GM19468 (cell line): ENCODE results near the gene POLE.

Experiments
- ATAC-seq: cut with Tn5 transposase; IDR thresholded peaks from one replicate; pipeline ENCODE4 v1.9.1; 2021; ENCODE audit warnings: mild to moderate bottlenecking, moderate library complexity, moderate number of reproducible peaks; ENCODE audit not compliant: unreplicated experiment; ENCODE audit errors: extremely low read depth

POLE gene

DNA sequence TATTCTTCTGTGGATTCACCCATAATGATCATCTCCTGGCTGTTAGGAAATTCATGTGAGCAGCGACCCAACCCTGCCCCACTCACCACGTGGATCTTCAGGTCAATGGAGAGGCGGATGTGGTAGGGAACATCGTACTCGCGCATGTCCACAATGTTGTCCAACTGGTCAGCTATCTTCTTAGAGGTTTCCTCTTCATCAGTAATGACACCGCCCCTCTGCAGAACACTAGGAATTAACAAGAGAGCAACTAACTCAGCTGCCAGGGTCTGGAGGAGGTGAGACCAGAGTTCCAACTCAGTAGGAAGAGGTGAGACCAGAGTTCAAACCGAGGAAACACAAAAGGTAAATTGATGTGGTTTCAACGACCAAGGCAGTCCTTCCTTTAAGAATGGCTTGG, 9.7 kb downstream of the POLE start:
- ATAC-seq: no peak

DNA sequence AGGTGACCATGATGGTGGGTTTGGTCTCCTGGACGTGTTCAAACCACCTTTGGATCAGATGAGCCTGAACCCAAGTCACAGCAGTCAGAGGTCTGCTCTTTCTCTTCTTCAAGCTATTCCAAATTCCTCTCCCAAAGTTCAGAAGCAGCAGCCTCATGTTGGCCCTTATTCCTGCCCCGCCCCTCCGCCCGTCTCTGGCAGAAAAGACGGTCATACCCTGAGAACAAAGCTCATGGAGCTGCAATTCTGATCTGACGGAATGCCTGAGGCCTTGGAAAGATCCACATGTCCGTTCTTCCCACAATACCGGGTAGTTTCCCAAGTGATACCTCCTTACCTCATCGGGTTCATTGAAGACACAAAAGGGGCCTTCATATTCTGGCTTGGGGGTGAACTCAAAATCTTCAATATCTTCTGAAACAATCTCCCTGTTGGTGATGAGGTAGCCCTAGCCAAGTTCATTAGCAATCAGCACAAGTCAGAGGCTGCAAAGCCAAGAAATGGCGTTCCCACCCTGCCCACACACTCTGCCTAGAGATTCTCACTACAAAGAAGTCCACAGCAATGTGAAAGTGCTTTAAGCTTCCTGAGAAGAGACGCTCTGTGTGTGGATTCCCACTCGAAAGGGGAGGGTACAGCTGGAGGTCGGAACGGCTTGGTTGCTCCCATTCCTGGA, 11.2 kb downstream of the POLE start:
- ATAC-seq: no peak

DNA sequence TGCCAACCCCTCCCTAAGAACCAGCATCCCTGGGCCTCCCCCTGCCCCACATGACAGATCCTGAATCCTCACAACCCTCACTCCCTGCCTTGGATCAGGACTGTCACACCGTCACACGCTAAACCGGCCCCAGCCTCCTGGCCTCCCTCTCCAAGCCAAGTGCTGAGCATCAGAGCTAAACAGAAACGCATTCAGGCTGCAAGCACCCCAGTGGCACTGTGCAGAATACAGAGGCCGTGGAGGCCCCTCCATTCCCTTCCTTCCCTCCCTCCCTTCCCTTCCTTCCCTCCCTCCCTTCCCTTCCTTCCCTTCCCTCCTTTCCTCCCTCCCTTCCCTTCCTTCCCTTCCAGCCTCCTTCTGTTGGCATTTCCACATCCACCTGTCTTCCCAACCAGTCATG, 12.6 kb downstream of the POLE start:
- no peak for ATAC-seq

DNA sequence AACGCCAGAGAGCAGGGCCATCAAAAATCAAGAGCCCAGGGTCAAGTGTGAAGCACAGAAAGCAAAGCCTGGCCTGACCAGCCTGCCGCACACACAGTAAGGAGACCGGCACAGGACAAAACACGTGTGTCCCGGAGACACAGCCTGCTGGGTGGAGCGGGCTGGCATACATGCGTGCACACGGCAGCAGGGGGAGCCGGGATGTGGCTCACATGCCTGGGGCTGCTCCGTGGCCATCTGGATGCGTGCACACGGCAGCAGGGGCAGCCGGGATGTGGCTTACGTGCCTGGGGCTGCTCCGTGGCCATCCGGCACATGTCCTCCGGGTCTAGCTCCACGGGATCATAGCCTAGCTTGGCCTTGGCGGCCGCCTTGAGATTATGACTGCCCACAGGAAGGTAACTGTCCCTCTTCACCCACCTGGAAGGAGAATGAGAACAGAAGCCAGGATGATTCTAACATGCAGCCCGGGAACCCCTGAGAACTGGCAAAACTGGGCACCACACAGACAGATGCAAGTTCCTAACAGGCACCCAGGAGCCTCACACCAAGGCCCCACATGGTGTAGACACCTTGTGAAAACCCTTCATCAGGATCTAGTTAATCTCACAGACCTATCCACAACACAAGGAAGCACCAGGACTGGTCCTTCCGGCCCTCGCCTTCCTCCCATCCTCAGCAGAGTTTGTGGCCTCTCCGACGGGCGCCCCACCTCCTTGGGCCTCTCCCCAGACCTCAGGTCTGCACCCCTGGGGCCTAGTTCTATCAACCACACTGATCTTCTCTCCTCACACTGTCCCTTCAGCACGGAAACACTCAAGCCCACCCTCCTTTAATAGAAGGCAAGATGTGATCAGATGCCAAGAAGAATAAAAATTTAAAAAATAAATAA, 13.6 kb downstream of the POLE start:
- no peak for ATAC-seq

DNA sequence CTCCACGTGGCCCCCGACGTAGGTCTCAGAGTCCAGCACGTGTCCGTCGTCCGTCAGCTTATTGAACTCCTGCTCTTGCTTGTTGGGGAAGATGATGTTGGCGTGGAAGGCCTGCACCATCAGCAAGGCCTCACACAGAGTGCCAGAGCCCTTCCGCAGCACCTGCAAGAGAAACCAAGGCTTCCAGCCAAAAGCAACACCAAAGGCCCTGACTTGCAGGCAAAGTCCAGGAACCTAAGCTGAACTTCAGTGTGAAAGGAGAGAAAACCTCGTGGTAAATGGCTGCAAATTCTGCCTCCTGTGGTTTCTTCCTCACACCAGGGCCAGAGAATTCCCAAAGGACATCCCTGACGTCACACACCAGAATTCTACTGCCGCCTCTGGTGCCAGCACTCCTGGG, 14.5 kb downstream of the POLE start:
- ATAC-seq: no peak

DNA sequence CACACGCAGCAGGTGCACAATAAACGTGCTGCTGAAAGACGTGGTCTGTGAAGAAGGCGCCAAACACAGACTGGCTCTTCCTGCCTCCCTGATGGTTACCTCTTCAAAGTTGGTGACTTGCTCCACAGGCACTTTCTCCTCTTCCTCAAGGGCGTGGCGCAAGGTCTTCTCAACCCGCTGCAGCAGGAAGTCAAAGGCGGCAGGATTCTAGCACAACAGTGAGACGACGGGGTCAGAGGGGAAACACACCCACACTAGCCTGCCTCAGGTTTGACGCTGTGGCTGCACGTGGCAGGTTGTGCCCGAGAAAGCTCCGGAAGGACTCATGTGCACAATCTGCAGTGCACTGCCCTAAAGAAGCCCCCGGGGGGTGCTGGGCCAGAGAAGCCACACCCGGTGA, 15.0 kb downstream of the POLE start:
- no peak for ATAC-seq

DNA sequence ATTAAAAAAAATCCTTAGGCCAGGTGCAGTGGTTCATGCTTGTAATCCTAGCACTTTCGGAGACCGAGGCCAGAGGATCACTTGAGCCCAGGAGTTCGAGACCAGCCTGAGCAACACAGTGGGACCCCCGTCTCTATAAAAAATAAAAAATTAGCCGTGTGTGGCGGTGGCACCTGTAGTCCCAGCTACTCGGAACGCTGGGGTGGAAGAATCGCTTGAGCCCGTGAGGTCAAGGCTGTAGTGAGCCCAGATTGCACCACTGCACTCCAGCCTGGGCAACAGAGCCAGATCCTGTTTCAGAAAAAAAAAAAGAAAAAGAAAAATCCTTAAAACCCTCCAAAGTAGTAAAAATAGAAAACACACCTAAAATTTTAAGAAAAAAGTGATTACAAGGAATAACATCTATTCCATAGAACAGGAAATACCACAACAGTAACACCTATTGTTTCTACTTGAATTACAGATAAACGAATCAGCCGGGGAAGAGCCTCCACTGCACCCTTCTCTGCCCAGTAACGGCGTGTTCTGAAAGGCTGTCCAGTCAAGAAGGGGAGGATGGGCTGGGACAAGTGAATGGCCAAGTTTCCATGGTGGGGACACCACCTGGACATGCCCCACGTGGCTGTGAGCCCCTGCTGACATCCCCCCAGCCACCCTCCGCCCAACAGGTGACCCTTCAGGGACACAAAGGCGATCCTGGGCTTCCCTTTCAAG, 17.8 kb downstream of the POLE start:
- no peak for ATAC-seq

DNA sequence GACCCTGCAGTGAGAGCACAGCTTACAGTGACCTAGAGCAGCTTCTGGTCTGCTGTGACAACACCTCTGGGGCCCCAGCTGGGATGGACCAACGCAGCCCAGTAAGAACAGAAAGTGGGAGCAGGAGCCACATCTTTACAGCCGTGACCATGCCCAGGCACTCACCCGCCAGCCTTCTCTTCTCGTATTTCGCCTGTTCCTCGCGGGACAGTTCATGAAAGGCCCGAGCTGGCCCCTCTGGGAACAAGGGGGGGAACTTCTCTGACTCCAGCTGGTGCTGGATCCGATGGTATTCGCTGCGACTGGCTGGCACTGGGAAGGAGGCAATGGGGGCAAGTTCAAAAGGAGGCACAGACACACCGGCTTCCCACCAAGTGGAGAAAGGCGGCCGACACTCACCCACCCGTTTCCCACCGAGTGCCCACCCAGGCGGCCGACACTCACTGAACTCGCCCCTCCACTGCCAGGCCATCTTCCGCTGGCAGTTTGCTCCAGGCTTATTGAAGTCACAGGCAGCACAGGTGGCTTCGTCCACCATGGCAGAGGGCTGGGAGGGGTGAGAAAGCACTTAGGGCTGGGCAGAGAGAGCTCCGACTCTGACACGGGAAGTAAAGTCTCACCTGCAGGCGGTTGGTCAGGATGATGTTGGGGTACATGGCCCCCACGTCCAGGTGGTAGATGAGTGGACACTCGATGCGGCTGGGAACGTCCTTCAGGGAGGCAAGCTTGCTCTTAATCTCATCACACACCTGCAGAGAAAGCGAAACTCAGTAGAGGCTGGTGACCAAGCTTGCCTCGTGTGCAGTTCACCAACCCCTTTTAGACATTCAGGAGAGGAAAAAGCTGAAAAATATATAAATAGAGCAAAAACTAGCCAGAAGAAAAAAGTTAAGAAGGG, 18.7 kb downstream of the POLE start:
- ATAC-seq: no peak

DNA sequence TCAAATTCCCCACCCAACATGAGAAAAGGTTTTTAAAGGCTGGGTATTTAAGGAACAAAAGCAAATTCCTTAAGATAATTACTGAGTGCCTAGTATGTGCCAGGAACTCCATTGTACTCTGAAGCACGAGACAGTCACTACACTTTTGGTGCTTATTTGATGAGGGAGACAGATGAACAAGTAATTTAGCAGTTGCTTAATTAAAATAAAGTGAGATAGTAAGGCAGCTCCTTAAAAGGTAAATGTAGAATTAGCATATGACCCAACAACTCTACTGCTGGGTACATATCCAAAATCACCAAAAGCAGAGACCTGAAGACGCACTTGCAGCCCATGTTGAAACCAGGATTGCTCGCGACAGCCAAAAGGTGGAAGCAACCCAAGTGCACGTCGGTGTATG, 21.3 kb downstream of the POLE start:
- ATAC-seq: no peak

DNA sequence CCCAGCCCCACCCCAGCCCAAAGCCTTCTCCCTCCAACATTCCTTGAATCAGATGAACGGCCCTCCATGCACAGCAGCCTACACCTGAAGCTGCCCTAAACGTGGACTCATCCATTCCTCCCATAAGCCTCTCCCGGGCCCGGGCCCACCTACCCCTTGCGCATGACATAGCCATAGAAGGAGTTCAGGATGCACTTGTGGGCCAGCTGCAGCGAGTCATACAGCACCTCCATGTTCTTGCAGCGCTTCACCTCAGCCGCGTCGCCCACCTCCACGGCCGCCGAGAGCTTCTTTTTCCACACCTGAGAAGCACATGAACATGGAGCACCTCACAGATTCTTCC, 22.0 kb downstream of the POLE start:
- no peak for ATAC-seq

DNA sequence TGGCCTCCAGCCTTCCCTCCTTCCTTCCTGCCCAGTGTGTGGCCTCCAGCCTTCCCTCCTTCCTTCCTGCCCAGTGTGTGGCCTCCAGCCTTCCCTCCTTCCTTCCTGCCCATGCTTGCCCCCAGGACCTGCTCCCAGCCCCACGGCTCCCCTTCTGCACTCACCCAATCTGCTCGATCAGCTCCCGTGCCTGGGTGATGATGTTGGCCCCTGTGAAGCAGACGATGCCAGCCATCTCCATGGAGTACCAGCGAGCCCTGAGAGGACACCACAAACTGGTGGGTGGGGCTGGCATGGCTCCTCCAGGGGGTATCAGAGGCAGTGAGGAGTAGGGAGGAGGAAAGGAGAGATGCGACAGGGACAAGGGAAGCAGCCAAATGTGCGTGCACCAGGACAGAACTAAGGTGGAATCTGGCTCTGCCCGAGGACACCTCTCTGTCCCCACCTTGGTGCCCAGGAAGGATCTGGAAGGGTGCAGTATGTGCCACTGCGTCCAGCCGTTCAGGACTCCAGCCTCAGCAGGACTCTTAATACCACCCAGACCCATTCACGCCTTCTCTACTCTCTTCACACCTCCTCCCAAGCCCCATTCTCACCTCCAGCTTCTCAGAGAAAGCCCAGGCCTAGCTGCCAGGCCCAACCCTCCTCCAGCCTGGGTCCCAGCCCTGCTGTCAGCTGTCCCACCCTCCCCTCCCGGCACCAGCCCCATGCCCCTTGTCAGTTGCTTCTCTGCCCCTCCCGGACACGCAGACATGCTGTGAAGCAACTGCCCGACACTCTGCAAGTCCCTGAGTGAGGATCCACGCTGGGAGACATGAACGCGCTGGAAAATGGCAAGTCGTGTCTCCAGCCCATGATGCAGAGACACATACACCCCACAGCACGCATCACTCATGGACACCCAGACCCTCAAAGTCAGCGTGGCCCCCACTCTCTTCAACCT, 22.7 kb downstream of the POLE start:
- ATAC-seq: no peak

DNA sequence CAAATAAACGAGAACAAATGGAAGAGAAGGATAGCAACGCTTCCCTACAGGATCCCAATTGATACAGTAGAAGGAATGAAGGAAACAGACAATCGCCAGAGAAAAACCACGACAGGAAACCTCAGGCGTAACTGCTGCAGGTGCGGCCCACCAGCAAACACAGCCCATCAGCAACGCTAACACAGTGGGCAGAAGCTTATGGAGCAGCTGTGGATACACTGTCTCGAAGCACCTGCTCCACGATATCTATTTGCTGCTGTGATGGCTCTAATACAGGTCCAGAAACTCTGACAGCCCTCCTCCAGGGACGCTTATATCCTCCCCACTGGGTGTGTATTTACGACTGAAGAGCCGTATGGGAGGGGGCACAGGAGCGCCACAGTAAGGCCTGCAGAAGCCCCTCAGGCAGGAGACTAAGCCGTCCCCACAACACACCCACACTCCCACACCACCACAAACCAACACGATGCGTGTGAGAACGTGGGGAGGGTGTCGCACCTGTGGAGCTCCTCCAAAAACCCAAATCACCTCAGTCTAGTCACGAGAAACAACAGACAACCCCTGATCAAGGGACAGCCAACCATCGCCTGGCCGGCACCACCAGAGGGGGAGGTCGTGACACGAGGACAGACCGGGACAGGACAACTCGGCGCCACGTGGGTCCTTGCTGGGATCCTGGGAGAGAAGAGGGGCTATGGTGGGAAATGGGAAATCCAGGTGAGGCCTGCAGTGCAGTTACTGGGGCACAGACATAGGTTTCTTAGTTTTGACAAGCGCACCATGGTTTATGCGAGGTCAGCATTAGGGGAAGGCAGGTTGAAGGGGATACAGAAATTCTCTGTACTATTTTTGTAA, 24.0 kb downstream of the POLE start:
- ATAC-seq: no peak

DNA sequence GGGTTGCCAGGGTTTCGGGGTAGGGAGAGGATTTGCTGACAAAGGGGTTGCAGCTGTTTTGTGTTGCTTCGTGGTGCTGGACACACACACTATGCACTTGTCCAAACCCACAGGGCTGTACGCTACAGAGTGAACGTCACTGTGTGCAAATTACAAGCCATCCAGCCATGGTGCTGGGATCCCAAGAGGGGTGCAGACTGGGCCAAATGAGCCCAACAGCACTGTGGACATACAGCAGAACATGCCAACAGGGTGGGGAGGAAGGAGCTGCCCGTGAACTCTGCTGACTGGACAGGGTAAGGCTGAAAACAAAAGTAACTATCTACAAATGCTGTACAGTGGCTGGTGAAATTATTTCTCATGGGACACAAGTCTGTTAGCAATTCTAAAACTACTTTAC, 25.2 kb downstream of the POLE start:
- no peak for ATAC-seq

DNA sequence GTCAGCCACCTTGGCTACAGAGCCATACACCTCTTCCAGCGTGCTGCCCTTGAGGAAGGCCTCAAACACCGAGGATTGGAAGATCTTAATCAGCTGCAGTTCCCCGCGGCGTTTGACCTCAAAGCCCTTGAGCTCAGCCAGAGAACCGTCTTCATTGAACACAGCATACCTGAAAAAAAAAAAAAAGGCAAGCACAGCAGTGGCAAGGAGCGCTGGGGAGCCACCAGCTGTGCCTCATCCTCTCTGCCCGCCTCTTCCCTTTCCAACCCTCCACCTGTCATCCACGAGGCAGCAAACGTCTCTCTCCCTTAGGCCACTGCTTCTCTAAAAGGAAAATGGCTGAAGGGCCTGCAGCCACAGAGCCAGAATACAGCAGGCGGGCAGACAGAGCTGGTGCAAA, 26.1 kb downstream of the POLE start:
- no peak for ATAC-seq

DNA sequence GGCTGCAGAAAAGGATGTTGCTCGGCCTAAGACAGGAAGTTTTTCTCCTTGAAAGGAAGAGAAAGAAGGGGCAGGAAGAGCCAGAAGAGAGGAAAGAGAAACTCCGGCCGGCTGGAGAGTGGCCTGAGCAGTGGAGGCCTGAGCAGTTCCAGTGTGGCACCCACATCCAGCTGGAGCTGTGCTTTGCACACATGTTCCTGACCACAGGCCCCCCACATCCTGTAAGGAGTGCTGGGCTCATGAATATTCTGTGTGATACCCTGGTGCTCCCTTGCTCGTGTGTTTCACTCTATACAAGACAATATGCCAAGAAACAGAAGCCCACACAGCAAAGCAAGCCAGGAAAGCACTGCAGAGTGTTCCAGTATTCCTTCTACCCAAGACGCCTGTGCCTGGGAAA, 27.1 kb downstream of the POLE start:
- ATAC-seq: no peak

DNA sequence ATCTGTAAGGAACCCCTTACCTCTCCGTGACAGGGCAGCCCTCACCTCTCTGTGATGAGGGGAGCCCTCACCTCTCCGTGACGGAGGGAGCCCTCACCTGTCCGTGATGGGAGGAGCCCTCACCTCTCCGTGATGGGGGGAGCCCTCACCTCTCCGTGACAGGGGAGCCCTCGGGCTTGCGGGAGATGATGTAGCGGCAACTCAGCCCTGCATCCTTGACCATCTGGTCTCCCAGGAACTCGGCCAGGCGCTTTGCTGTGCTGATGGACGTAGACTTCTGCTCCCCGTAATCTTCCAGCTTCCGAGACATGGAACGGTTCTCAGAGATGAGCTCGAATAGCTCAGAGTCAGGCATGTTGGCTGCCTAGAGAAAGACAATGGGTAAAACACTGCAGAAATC, 28.0 kb downstream of the POLE start:
- no peak for ATAC-seq

DNA sequence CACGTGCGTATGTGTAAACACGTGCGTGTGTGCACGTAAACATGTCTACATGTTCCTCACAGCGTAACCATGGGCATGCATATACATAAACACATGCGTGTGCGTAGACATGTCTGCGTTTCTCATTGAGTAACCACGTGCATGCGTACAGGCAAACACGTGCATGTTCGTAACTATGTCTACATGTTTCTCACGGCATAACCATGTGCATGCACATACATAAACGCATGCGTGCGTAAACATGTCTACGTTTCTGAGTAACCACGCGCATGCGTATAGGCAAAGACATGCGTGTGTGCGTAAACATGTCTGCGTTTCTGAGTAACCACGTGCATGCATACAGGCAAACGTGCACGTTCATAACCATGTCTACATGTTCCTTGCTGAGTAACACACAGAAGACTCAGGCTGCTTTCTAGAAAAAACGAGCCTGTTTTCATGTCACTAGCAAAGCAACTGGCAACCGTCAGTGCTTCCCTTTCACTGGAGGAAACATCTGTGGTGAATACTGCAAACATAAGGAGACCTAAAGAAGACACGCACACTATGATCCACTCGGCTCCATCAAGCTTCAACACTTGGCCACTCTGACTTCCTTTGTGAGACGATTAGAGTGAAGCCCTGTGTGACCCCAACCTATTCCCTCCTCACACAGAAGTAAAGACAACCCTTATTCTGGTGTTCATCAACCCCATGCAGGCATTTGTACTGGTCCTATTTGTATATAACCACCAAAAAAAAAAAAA, 28.8 kb downstream of the POLE start:
- no peak for ATAC-seq
